HG02970 (cell line): ENCODE results near the gene PRSS58.

ENCODE experiments used
- ATAC-seq: cut with Tn5 transposase; IDR thresholded peaks from one replicate; pipeline ENCODE4 v1.9.1; 2021; ENCODE audit warnings: mild to moderate bottlenecking, moderate library complexity, moderate number of reproducible peaks; ENCODE audit not compliant: unreplicated experiment, low FRiP score

PRSS58 gene

GRCh38 chr7:142257958-142258357 is at the start of gene PRSS58:
PRSS58 (minus strand) TSS chr7:142258058; CDS start chr7:142257707, 351 bp downstream.
- ATAC-seq: no peak

GRCh38 chr7:142307246-142307900 is 49.5 kb upstream of the PRSS58 start:
- ATAC-seq: no peak

- no peak for ATAC-seq
Measured at GRCh38 chr7:142303650-142304049, 45.8 kb upstream of the PRSS58 start.

GRCh38 chr7:142301923-142302550 is 44.2 kb upstream of the PRSS58 start:
- ATAC-seq: no peak

- ATAC-seq: no peak
Measured at GRCh38 chr7:142301299-142301698, 43.4 kb upstream of the PRSS58 start.

GRCh38 chr7:142300689-142301088 is 42.8 kb upstream of the PRSS58 start:
- no peak for ATAC-seq

GRCh38 chr7:142299237-142299781 is 41.5 kb upstream of the PRSS58 start:
- ATAC-seq: no peak

GRCh38 chr7:142298627-142299026 is 40.8 kb upstream of the PRSS58 start:
- no peak for ATAC-seq

- no peak for ATAC-seq
Measured at GRCh38 chr7:142298009-142298408, 40.2 kb upstream of the PRSS58 start.

- ATAC-seq: no peak
Measured at GRCh38 chr7:142280263-142280662, 22.4 kb upstream of the PRSS58 start.

GRCh38 chr7:142279601-142280000 is 21.7 kb upstream of the PRSS58 start:
- ATAC-seq: no peak

GRCh38 chr7:142275028-142275427 is 17.2 kb upstream of the PRSS58 start:
- ATAC-seq: no peak

GRCh38 chr7:142272841-142273240 is 15.0 kb upstream of the PRSS58 start:
- ATAC-seq: no peak

GRCh38 chr7:142263598-142264380 is 5.9 kb upstream of the PRSS58 start:
- no peak for ATAC-seq

- ATAC-seq: no peak
Measured at GRCh38 chr7:142250705-142251104, 7.2 kb downstream of the PRSS58 start.

- no peak for ATAC-seq
Measured at GRCh38 chr7:142249918-142250317, 7.9 kb downstream of the PRSS58 start.

GRCh38 chr7:142248166-142249160 is 9.4 kb downstream of the PRSS58 start:
- no peak for ATAC-seq

- ATAC-seq: no peak
Measured at GRCh38 chr7:142243823-142244222, 14.0 kb downstream of the PRSS58 start.

- ATAC-seq: no peak
Measured at GRCh38 chr7:142240546-142240945, 17.3 kb downstream of the PRSS58 start.

- ATAC-seq: no peak
Measured at GRCh38 chr7:142231716-142232115, 26.1 kb downstream of the PRSS58 start.
